Upper lobe of left lung (tissue), 4 donors: Measurements from ENCODE around the gene DKC1.
A peak's percentile ranks its signal among the peaks of the same experiment; 100 is the strongest.

Source experiments
- CTCF ChIP-seq, 6 experiments: fragments of 450-650 bp in 4 of 6; fragments of 200-600 bp in 2 of 6; sonication (generic) in 2 of 6; IDR thresholded peaks; one replicate each; pipeline ENCODE4 v1.5.1; 2016 to 2019; ENCODE audit warnings: antibody characterized with exemption in 6 of 6
- EP300 ChIP-seq, 4 donors: sonication (generic); formaldehyde crosslinking; IDR thresholded peaks; one replicate each; pipeline ENCODE4 v1.5.1; 2017; ENCODE audit warnings: antibody characterized with exemption in 4 of 4, control low read depth in 2 of 4
- POLR2A ChIP-seq, 4 donors: fragments of 450-650 bp; IDR thresholded peaks; one replicate each; pipeline ENCODE4 v1.5.1; 2016 to 2017; ENCODE audit warnings: antibody characterized with exemption in 4 of 4, mild to moderate bottlenecking in 2 of 4
- POLR2AphosphoS5 ChIP-seq, 2 donors: sonication (generic); formaldehyde crosslinking; IDR thresholded peaks; one replicate each; pipeline ENCODE4 v1.5.1; 2017; ENCODE audit warnings: antibody characterized with exemption in 2 of 2

- TF ChIP-seq CTCF (IDR thresholded peaks at IDR 0.05), result no peak
- peak in 1 of 4 donors; percentile 33 for TF ChIP-seq POLR2A (IDR thresholded peaks at IDR 0.05)
- peak; percentile 42 to 60 for TF ChIP-seq POLR2AphosphoS5 (IDR thresholded peaks at IDR 0.05)
- TF ChIP-seq EP300 (IDR thresholded peaks at IDR 0.05), result peak in 1 of 4 donors; percentile 23
These were observed 28.4 kb upstream of the DKC1 start for GRCh38 chrX:154734061-154734781.
